Measurements from ENCODE around the gene GFRA1.

GFRA1 gene

GRCh38 chr10:116156819-116157218, 116.2 kb downstream of the GFRA1 start:
- FAIRE-seq: no peak

GRCh38 chr10:116155191-116155590, 117.8 kb downstream of the GFRA1 start:
- FAIRE-seq: no peak

GRCh38 chr10:116154651-116155050, 118.4 kb downstream of the GFRA1 start:
- FAIRE-seq: no peak

- no peak for FAIRE-seq
Measured at GRCh38 chr10:116151076-116151475, 121.9 kb downstream of the GFRA1 start.

- no peak for FAIRE-seq
Measured at GRCh38 chr10:116150606-116151005, 122.4 kb downstream of the GFRA1 start.

GRCh38 chr10:116147147-116147905, 125.7 kb downstream of the GFRA1 start:
- FAIRE-seq: no peak

- no peak for FAIRE-seq
Measured at GRCh38 chr10:116146372-116147140, 126.5 kb downstream of the GFRA1 start.

GRCh38 chr10:116143673-116144222, 129.3 kb downstream of the GFRA1 start:
- FAIRE-seq: no peak

GRCh38 chr10:116141855-116142254, 131.2 kb downstream of the GFRA1 start:
- no peak for FAIRE-seq

- FAIRE-seq: no peak
Measured at GRCh38 chr10:116141246-116141645, 131.8 kb downstream of the GFRA1 start.

- FAIRE-seq: no peak
Measured at GRCh38 chr10:116139886-116140285, 133.1 kb downstream of the GFRA1 start.

GRCh38 chr10:116138897-116139296, 134.1 kb downstream of the GFRA1 start:
- FAIRE-seq: no peak

GRCh38 chr10:116136261-116136660, 136.7 kb downstream of the GFRA1 start:
- no peak for FAIRE-seq

- no peak for FAIRE-seq
Measured at GRCh38 chr10:116134322-116134721, 138.7 kb downstream of the GFRA1 start.

GRCh38 chr10:116133634-116134033, 139.4 kb downstream of the GFRA1 start:
- FAIRE-seq: no peak

- FAIRE-seq: no peak
Measured at GRCh38 chr10:116132780-116133399, 140.1 kb downstream of the GFRA1 start.

- FAIRE-seq: peak; percentile 62
Measured at GRCh38 chr10:116130006-116130405, 143.0 kb downstream of the GFRA1 start.

GRCh38 chr10:116126954-116127695, 145.9 kb downstream of the GFRA1 start:
- no peak for FAIRE-seq

- FAIRE-seq: no peak
Measured at GRCh38 chr10:116126239-116126638, 146.8 kb downstream of the GFRA1 start.

- no peak for FAIRE-seq
Measured at GRCh38 chr10:116125180-116125579, 147.8 kb downstream of the GFRA1 start.

- no peak for FAIRE-seq
Measured at GRCh38 chr10:116124777-116125176, 148.2 kb downstream of the GFRA1 start.

- no peak for FAIRE-seq
Measured at GRCh38 chr10:116122664-116123063, 150.3 kb downstream of the GFRA1 start.

All from endometrium (tissue), 2 donors.